ENCODE results near the gene TRIM22.
A peak's percentile ranks its signal among the peaks of the same experiment; 100 is the strongest.
"Not testable (repeated sequence)": the region's sequence is repeated elsewhere in the genome, so short reads cannot be mapped to it uniquely, and the experiment has no call there.

The TRIM22 gene

DNA sequence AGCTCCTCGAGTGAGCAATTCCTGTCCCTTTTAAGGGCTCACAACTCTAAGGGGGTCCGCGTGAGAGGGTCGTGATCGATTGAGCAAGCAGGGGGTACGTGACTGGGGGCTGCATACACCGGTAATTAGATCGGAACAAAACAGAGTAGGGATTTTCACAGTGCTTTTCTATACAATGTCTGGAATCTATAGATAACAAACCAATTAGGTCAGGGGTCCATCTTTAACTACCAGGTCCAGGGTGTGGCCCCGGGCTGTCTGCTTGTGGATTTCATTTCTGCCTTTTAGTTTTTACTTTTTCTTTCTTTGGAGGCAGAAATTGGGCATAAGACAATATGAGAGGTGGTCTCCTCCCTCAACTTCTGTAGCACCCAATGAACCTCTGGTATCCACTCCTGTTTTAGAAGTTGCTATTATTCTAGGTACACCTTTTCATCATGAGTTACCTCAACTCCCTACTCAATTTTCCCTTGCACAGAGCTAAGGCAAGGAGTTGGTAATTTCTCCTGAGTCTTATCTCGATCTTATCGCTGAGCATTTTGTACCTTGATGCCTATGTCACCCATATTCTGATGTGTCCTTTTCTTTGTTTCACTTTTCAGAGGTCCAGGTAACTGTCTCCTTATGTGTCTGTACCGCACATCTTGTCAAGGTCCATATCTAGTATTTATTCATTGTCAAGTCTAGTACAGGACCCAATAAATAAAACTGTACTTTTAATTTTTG lies 1.8 kb downstream of the TRIM22 start:
- not testable (repeated sequence) for DNase-seq (ENCODE audit: low spot score)

DNA sequence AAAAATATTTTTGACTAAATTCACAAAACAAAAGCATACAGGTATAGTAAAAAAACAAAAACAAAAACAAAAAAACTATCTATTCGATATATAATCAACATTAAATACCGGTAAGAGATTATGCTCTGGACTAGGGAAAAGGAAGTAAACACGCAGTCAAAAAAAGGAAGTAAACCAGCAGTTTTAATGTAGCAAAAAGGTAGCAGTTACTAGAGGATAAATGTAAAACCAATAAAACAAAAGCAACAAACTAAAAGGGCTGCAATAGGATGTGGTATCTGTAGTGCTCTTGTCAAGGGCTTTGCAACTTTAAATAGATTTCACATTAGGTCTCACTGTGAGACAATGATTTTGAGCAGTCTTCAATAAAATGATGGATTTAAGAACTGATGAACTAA lies 2.4 kb downstream of the TRIM22 start:
- DNase-seq (ENCODE audit: low spot score) = no peak

GRCh38 chr11:5694642-5695041 lies 5.1 kb downstream of the TRIM22 start:
- no peak for DNase-seq (ENCODE audit: low spot score)

GRCh38 chr11:5695580-5695979 lies 6.0 kb downstream of the TRIM22 start:
- DNase-seq (ENCODE audit: low spot score) = no peak

- DNase-seq (ENCODE audit: low spot score) = no peak
These were observed 6.6 kb downstream of the TRIM22 start for GRCh38 chr11:5696210-5696609.

DNA sequence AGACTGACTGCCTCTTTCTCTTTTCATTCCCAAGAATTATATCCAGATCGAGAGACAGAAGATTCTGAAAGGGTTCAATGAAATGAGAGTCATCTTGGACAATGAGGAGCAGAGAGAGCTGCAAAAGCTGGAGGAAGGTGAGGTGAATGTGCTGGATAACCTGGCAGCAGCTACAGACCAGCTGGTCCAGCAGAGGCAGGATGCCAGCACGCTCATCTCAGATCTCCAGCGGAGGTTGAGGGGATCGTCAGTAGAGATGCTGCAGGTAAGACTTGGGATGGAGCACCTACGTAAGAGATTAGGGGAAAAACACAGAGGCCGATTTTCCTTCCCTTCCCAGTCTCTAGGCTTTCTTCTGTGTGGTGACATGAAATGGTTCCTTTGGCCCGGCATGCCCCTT lies 8.7 kb downstream of the TRIM22 start:
- no peak for DNase-seq (ENCODE audit: low spot score)

GRCh38 chr11:5700421-5701054 lies 10.9 kb downstream of the TRIM22 start:
- no peak for DNase-seq (ENCODE audit: low spot score)

DNA sequence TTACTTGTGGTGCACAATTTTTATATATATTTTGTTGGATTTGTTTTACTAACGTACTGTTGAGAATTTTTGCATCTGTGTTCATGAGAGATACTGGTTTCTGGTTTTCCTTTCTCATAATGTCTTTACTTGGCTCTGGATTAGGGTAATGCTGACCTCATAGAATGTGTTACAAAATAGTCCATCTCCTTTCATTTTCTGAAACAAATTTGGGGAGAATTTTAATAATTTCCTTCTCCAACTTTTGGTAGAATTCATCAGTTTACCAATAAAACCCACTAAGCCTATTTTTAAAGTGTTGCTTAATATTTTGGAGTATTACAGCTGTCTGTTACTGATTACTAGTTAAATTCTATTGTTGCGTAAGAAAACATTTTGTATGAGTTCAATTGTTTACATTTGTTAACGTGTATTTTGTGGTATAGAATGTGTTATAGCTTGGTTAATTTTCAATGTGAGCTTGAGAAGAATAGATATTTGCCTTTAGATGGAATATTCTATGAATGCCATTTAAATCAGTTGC lies 11.5 kb downstream of the TRIM22 start:
- no peak for DNase-seq (ENCODE audit: low spot score)

- no peak for DNase-seq (ENCODE audit: low spot score)
These were observed 14.3 kb downstream of the TRIM22 start for GRCh38 chr11:5703741-5704536.

DNA sequence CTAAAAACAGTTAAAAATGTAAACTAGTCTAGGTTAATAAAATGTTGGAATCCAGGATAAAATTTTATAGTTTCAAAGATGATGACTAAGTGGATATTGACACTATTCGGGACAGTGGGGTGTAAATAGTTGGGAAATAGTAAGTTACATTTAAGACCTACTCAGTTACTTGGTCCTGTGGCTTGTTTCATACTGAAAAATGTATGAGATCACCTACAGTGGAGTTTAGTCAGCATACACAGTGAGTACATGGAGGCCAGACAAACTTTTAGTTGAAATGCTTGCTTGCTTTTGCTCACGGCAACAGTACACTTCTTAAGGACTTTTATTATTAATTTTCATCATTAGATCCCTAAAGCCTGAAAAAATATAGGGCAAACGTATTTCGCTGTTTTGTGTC lies 16.1 kb downstream of the TRIM22 start:
- DNase-seq (ENCODE audit: low spot score) = no peak

- DNase-seq (ENCODE audit: low spot score) = no peak
These were observed 22.9 kb downstream of the TRIM22 start for GRCh38 chr11:5712507-5712906.

DNA sequence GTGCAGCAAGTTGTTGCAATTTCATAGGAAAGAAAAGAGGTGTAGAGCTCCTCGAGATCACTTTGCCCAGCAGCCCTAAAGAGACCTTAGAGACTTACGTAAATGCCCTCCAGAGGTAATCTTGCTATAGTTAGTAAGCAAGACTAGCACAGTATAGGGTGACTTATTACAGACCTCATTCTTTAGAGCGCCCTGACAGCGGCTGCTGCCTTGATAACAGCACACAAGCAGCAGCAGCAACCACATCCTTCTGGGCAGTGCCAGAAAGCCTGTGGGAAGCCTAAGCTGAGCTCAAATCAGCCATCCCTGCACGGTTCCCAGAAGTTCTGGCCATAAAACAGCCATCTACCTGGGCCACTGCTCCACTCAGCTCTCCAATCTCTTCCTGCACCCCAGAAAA lies 24.1 kb downstream of the TRIM22 start:
- DNase-seq (ENCODE audit: low spot score) = no peak

DNA sequence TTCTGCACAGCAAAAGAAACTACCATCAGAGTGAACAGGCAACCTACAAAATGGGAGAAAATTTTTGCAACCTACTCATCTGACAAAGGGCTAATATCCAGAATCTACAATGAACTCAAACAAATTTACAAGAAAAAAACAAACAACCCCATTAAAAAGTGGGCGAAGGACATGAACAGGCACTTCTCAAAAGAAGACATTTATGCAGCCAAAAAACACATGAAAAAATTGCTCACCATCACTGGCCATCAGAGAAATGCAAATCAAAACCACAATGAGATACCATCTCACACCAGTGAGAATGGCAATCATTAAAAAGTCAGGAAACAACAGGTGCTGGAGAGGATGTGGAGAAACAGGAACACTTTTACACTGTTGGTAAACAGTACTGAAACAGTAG lies 26.9 kb downstream of the TRIM22 start:
- DNase-seq (ENCODE audit: low spot score) = not testable (repeated sequence)

DNA sequence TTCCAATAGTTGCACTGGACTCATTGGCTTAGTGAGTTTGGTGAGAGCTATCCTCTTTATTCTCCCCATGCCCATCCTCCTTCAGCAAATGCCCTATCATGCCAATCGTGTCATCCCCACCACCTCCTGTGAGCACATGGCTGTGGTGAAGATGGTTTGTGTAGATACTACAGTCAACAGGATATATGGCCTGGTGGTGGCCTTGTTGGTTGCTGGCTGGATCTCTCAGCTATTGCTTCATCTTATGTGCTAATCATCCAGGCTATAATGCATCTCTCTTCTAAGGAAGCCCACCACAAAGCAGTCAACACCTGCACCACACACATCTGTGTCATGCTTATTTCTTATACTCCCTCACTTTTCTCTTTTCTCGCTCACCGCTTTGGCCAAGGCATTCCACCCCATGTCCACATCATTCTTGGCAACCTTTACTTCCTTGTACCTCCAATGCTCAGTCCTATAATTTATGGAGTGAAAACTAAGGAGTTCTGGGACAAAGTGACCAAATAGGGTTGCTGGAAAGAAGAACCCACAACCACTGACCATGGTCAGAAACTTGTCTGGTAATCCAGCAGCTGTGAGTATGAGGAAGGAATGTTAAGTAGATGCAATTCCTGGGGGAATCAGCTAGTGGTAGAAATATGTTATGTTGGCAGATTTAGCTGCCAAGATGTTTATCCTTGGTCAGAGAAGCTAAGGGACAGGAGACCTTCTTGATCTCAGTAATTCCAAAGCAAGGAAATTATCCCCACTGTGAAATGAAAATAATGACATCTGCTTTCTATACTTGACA lies 30.3 kb downstream of the TRIM22 start:
- DNase-seq (ENCODE audit: low spot score) = no peak

- peak; percentile 11 for DNase-seq (ENCODE audit: low spot score)
These were observed 33.0 kb downstream of the TRIM22 start for GRCh38 chr11:5722622-5723021.

DNA sequence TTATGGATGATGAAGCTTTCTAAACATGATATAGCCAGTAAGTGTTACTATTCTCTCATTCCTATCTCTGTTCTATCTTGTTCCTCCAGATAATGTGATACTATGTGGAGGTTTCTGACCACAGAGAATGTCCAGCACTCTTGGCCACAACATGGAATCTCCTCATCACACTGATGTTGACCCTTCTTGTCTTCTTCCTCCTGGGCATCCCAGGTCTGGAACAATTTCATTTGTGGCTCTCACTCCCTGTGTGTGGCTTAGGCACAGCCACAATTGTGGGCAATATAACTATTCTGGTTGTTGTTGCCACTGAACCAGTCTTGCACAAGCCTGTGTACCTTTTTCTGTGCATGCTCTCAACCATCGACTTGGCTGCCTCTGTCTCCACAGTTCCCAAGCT lies 36.8 kb downstream of the TRIM22 start:
- no peak for DNase-seq (ENCODE audit: low spot score)

DNA sequence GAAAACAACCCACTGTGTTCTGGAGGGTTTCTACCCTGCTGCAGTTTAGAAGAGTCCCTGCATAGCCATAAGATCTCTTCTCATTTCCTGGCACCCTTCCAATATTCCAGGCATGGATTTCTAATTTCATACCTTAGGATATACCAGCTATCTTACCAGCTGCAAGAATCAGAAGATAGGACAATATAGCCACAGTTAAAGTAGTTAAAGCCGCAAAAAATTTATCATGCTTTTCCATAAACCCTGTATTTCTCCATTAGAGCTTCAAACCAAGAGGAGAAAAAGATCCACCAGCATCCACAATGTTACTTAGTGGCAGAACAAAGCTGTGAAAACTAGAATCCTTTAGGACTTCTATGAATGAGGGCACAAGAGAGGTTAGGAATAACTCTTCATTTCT lies 38.1 kb downstream of the TRIM22 start:
- no peak for DNase-seq (ENCODE audit: low spot score)

DNA sequence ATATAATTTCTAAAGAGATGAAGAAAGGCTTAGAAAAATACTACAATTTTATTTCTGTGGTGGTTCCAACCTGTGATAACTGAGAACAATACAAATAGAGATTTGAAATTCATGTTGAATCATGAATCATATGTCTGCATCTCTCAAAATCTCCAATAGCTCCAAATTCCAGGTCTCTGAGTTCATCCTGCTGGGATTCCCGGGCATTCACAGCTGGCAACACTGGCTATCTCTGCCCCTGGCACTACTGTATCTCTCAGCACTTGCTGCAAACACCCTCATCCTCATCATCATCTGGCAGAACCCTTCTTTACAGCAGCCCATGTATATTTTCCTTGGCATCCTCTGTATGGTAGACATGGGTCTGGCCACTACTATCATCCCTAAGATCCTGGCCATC lies 46.8 kb downstream of the TRIM22 start, which contains the start of gene OR56B1:
Gene OR56B1 (plus strand): TSS at position 53 of the 400 bp plus-strand sequence. CDS start 69 bp downstream, at position 122.
- DNase-seq (ENCODE audit: low spot score) = no peak

DNA sequence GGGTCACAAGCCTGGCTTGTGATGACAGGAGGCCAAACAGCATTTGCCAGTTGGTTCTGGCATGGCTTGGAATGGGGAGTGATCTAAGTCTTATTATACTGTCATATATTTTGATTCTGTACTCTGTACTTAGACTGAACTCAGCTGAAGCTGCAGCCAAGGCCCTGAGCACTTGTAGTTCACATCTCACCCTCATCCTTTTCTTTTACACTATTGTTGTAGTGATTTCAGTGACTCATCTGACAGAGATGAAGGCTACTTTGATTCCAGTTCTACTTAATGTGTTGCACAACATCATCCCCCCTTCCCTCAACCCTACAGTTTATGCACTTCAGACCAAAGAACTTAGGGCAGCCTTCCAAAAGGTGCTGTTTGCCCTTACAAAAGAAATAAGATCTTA lies 47.5 kb downstream of the TRIM22 start:
- no peak for DNase-seq (ENCODE audit: low spot score)

DNA sequence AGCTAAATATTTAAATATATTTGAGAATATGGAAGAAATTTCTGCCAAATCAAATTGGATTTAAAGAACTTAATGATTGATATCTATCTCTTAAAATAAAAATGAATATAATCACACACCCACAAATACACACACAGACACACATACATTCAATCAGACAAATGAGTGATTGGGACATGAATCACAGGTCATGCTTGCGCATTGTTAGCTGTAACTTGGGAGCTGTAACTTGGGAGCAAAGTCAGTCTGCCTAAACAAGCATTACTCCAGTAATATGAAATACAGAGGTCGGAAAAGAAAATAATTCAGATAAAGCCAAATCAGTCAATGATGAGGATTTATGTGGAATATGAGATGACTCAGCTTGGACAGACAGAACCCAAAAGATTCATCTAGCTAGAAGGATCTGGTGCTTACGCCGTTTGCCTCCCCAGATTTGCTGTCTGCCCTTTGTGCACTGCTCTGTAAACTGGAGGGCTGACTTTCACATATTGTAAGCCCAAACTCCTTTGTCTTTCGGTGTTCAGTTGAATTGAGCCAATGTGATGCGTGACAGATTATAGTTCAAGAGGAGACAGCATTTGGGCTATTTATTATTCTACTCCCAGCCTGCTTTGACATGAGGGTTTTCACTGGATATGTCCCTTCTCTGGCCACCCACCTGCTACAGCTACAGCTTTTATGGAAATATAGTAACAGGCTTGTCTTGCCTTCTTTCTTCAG lies 48.2 kb downstream of the TRIM22 start:
- DNase-seq (ENCODE audit: low spot score) = no peak

DNA sequence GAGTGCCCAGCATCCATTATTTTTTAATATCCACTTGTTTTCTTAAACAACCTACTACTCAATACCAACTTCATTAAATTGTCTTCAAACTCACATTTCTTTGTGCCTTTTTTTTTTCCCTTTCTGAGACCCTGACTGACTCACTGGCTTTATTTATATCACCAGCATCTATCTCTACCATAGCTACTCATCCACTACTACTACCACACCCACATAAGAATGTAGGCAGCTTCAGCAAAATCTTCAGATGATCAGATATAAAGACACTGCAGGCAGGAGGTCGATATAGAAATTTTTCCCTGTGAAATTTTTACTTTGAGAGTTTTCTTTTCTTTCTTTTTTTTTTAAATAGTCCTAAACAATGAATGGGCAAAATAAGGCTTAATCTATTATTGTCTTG lies 48.8 kb downstream of the TRIM22 start:
- DNase-seq (ENCODE audit: low spot score) = no peak

All from LoVo (cell line).